RWPE2 (cell line): ENCODE results near the gene BCL2.
A peak's percentile ranks its signal among the peaks of the same experiment; 100 is the strongest.

Experiments
- ATAC-seq: fragments of 200-7000 bp; cut with Tn5 transposase; 3 replicates; pipeline ENCODE4 v1.9.1; 2021; ENCODE audit warnings: low read depth
- DNase-seq: peaks from one replicate; pipeline ENCODE4 v3.0.0-alpha.2; 2020; ENCODE audit warnings: low spot score
- H3K27ac ChIP-seq: fragments of 450-650 bp; 2 replicates; pipeline ENCODE4 v1.5.1; 2017; ENCODE audit warnings: mild to moderate bottlenecking; ENCODE audit not compliant: poor library complexity, severe bottlenecking
- H3K27me3 ChIP-seq: fragments of 250-450 bp; sonication (Bioruptor Pico); 2 replicates; pipeline ENCODE4 v1.5.1; 2021; ENCODE audit warnings: mild to moderate bottlenecking, moderate library complexity; ENCODE audit not compliant: insufficient read depth, poor library complexity, severe bottlenecking
- H3K36me3 ChIP-seq: fragments of 250-450 bp; sonication (Bioruptor Pico); 2 replicates; pipeline ENCODE4 v1.5.1; 2020; ENCODE audit warnings: low read depth, mild to moderate bottlenecking, moderate library complexity
- H3K4me1 ChIP-seq: fragments of 250-450 bp; sonication (Bioruptor Pico); 2 replicates; pipeline ENCODE4 v1.5.1; 2021; ENCODE audit warnings: mild to moderate bottlenecking, moderate library complexity; ENCODE audit not compliant: insufficient read depth, poor library complexity, severe bottlenecking
- H3K4me3 ChIP-seq: fragments of 250-450 bp; sonication (Bioruptor Pico); 2 replicates; pipeline ENCODE4 v1.5.1; 2021; ENCODE audit warnings: mild to moderate bottlenecking, moderate library complexity; ENCODE audit not compliant: severe bottlenecking
- H3K9me3 ChIP-seq: fragments of 250-450 bp; sonication (Bioruptor Pico); 2 replicates; pipeline ENCODE4 v1.5.1; 2021; ENCODE audit warnings: mild to moderate bottlenecking, moderate library complexity; ENCODE audit not compliant: severe bottlenecking
- CTCF ChIP-seq: fragments of 450-650 bp; IDR thresholded peaks from one replicate; pipeline ENCODE4 v1.5.1; 2017; ENCODE audit warnings: mild to moderate bottlenecking, moderate library complexity; ENCODE audit not compliant: poor library complexity, severe bottlenecking

The BCL2 gene

GRCh38 chr18:63322206-63322605 is 2.6 kb upstream of the BCL2 start:
- peaks cover 20% of the 10 kb centered on the region for H3K27me3 ChIP-seq
- no peak for TF ChIP-seq CTCF
- no peaks in the 10 kb centered on the region for H3K36me3 ChIP-seq
- no peak overlapping the region for H3K27ac ChIP-seq
- peaks cover 4% of the 10 kb centered on the region for H3K4me1 ChIP-seq
- H3K9me3 ChIP-seq, result no peaks in the 10 kb centered on the region
- no peak overlapping the region for H3K4me3 ChIP-seq
- no peak for DNase-seq
- no peak for ATAC-seq

GRCh38 chr18:63321291-63321690 is 1.7 kb upstream of the BCL2 start:
- Histone ChIP-seq H3K36me3 (no peaks in the 10 kb centered on the region), H3K9me3 (no peaks in the 10 kb centered on the region), H3K27ac (no peak overlapping the region), H3K4me1 (peaks cover 4% of the 10 kb centered on the region), H3K4me3 (no peak overlapping the region), H3K27me3 (peaks cover 27% of the 10 kb centered on the region)
- ATAC-seq, result no peak
- no peak for TF ChIP-seq CTCF
- DNase-seq, result no peak

- no peak for TF ChIP-seq CTCF
- ATAC-seq (no peak), DNase-seq (no peak)
- Histone ChIP-seq H3K27ac (no peak overlapping the region), H3K4me3 (peak overlapping the region; percentile 55), H3K36me3 (no peaks in the 10 kb centered on the region), H3K27me3 (peaks cover 31% of the 10 kb centered on the region), H3K4me1 (peaks cover 4% of the 10 kb centered on the region), H3K9me3 (no peaks in the 10 kb centered on the region)
Measured at GRCh38 chr18:63320975-63321265, 1.4 kb upstream of the BCL2 start.

GRCh38 chr18:63320123-63320974 is 780 bp upstream of the BCL2 start:
- TF ChIP-seq CTCF, result peak; percentile 69
- H3K4me3 ChIP-seq, result peak overlapping the region; percentile 55
- peaks cover 4% of the 10 kb centered on the region for H3K4me1 ChIP-seq
- H3K27me3 ChIP-seq, result peaks cover 33% of the 10 kb centered on the region
- peak overlapping the region; percentile 29 for H3K27ac ChIP-seq
- ATAC-seq, result peak; percentile 58
- no peaks in the 10 kb centered on the region for H3K9me3 ChIP-seq
- DNase-seq, result no peak
- H3K36me3 ChIP-seq, result no peaks in the 10 kb centered on the region

- Histone ChIP-seq H3K9me3 (no peaks in the 10 kb centered on the region), H3K27ac (no peak overlapping the region), H3K27me3 (peaks cover 35% of the 10 kb centered on the region), H3K4me1 (peaks cover 4% of the 10 kb centered on the region), H3K4me3 (peak overlapping the region; percentile 55), H3K36me3 (no peaks in the 10 kb centered on the region)
- DNase-seq (no peak), ATAC-seq (no peak)
- TF ChIP-seq CTCF, result no peak
Measured at GRCh38 chr18:63318889-63319382, 633 bp downstream of the BCL2 start.
